Caco-2 (cell line): ENCODE results near the gene NOP53. TPM values are rescaled to one million over a fixed set of nuclear protein-coding genes. Genes with fewer than 3 reads are reported as not detected.
"Not testable (repeated sequence)": the region's sequence is repeated elsewhere in the genome, so short reads cannot be mapped to it uniquely, and the experiment has no call there.

ENCODE experiments used
- BruUV-seq: library from RNA; stranded (reverse); fragments of 400-500 nt; replicated peaks from 2 replicates; lab custom pipeline; 2021; lab: Mats Ljungman, UMichigan
- CTCF ChIA-PET: fragments of 300-600 bp; sonication (Branson Sonifier 250); formaldehyde crosslinking; loops from one replicate; lab custom pipeline; 2022; ENCODE audit warnings: antibody characterized with exemption; lab: Charles Lee
- POLR2A ChIA-PET: fragments of 300-600 bp; sonication (Branson Sonifier 250); formaldehyde crosslinking; loops from one replicate; lab custom pipeline; 2022; ENCODE audit warnings: antibody characterized with exemption; lab: Charles Lee
- DNase-seq, 2 experiments: peaks; one replicate each; pipeline versions ENCODE4 v3.0.0 to v3.0.0-alpha.2; 2020 to 2022
- H3K27me3 ChIP-seq: replicated peaks from 2 replicates; pipeline ENCODE4 v1.6.0; 2011; ENCODE audit warnings: low read length; ENCODE audit not compliant: control insufficient read depth, insufficient read depth
- H3K36me3 ChIP-seq: 2 replicates; pipeline ENCODE4 v1.5.1; 2011; ENCODE audit warnings: low read length; ENCODE audit not compliant: control insufficient read depth, insufficient read depth
- H3K4me1 ChIP-seq: fragments of 250-450 bp; sonication (Bioruptor Pico); 2 replicates; pipeline ENCODE4 v1.5.1; 2020; ENCODE audit warnings: mild to moderate bottlenecking
- H3K4me3 ChIP-seq: 2 replicates; pipeline ENCODE4 v1.5.1; 2011; ENCODE audit warnings: low read depth, mild to moderate bottlenecking, control low read depth, low read length
- H3K9me3 ChIP-seq: fragments of 250-450 bp; sonication (Bioruptor Pico); 2 replicates; pipeline ENCODE4 v1.5.1; 2020; ENCODE audit warnings: mild to moderate bottlenecking, moderate library complexity
- H3K27ac Mint-ChIP-seq: one replicate; pipeline ENCODE4 v1.8.0; 2022; ENCODE audit warnings: mixed read lengths; ENCODE audit not compliant: unreplicated experiment
- H3K27me3 Mint-ChIP-seq: one replicate; pipeline ENCODE4 v1.8.0; 2022; ENCODE audit warnings: mixed read lengths; ENCODE audit not compliant: insufficient read depth, unreplicated experiment
- H3K36me3 Mint-ChIP-seq: one replicate; pipeline ENCODE4 v1.8.0; 2022; ENCODE audit warnings: mild to moderate bottlenecking, mixed read lengths; ENCODE audit not compliant: insufficient read depth, unreplicated experiment
- H3K4me1 Mint-ChIP-seq: one replicate; pipeline ENCODE4 v1.8.0; 2022; ENCODE audit warnings: low read depth, mixed read lengths; ENCODE audit not compliant: unreplicated experiment
- H3K4me3 Mint-ChIP-seq: one replicate; pipeline ENCODE4 v1.8.0; 2022; ENCODE audit warnings: mild to moderate bottlenecking, moderate library complexity, mixed read lengths; ENCODE audit not compliant: unreplicated experiment
- H3K9me3 Mint-ChIP-seq: one replicate; pipeline ENCODE4 v1.8.0; 2022; ENCODE audit warnings: mixed read lengths; ENCODE audit not compliant: unreplicated experiment
- CTCF ChIP-seq, 2 experiments: fragments of 200-600 bp in 1 of 2; IDR thresholded peaks; 1 replicate in 1 of 2; 2 replicates in 1 of 2; pipeline versions ENCODE4 v1.5.1 to v1.8.0; 2011 to 2022; ENCODE audit warnings: antibody characterized with exemption in 1 of 2, control low read depth in 1 of 2, inconsistent platforms in 1 of 2, low read depth in 1 of 2, low read length in 1 of 2, mild to moderate bottlenecking in 1 of 2, moderate library complexity in 1 of 2; ENCODE audit not compliant: insufficient read depth in 1 of 2, severe bottlenecking in 1 of 2, unreplicated experiment in 1 of 2
- intact Hi-C: fragments of 100-400 bp; cut with micrococcal nuclease; formaldehyde crosslinking; loops from one replicate; pipeline ENCODE4 v1.10.0; 2022; ENCODE audit not compliant: unreplicated experiment
- total RNA-seq: library from RNA; stranded (reverse); gene quantifications from 2 replicates; pipeline ENCODE4 v1.2.3, GENCODE V29; 2022

Gene NOP53
- total RNA-seq, 1 experiment from 2014 or later, result 347 TPM

GRCh38 chr19:47716270-47716937 lies 28.9 kb upstream of the NOP53 start:
- 0 out of 2 replicates have a peak, but pooled peaks cover 7% of the 10 kb centered on the region for H3K4me1 ChIP-seq
- no peaks in the 10 kb centered on the region for H3K27me3 ChIP-seq
- Mint-ChIP-seq H3K4me3 (no peak overlapping the region), H3K4me1 (peaks cover 16% of the 10 kb centered on the region), H3K27ac (no peak overlapping the region), H3K9me3 (no peaks in the 10 kb centered on the region), H3K36me3 (peaks cover 13% of the 10 kb centered on the region), H3K27me3 (no peaks in the 10 kb centered on the region)
- ChIA-PET CTCF (interaction anchor here (0.7 kb wide), 1 partner anchor 27 kb away, joined by 6 read pairs; no protein-coding TSS in a partner anchor), POLR2A (no interaction called here)
- no peak for TF ChIP-seq CTCF (IDR thresholded peaks at IDR 0.05; ENCODE audit: insufficient read depth in 1 of 2, low read depth in 1 of 2, low read length in 1 of 2, severe bottlenecking in 1 of 2, unreplicated experiment in 1 of 2)
- intact Hi-C loops, result no loop called here
- H3K36me3 ChIP-seq, result no peaks in the 10 kb centered on the region
- no peaks in the 10 kb centered on the region for H3K9me3 ChIP-seq
- no peak for DNase-seq
- BruUV-seq, result no TSS peak
- H3K4me3 ChIP-seq, result no peak overlapping the region

- BruUV-seq, H3K4me1 ChIP-seq, H3K9me3 ChIP-seq, POLR2A ChIA-PET, H3K4me3 ChIP-seq, H3K27ac Mint-ChIP-seq, intact Hi-C loops, H3K27me3 ChIP-seq, H3K4me3 Mint-ChIP-seq, H3K9me3 Mint-ChIP-seq, DNase-seq, H3K27me3 Mint-ChIP-seq, H3K36me3 ChIP-seq: not testable (repeated sequence)
- Mint-ChIP-seq H3K4me1 (peaks cover 16% of the 10 kb centered on the region), H3K36me3 (peaks cover 13% of the 10 kb centered on the region)
- CTCF ChIA-PET, result interaction anchor here (0.6 to 0.7 kb wide), 4 partner anchors 18 to 290 kb away, joined by 3 to 7 read pairs (median 6); no protein-coding TSS in a partner anchor
Observed at GRCh38 chr19:47718415-47719046, 26.8 kb upstream of the NOP53 start.

GRCh38 chr19:47719047-47719859 lies 26.1 kb upstream of the NOP53 start:
- H3K4me1 ChIP-seq, result peaks cover 8% of the 10 kb centered on the region
- H3K27me3 Mint-ChIP-seq, result no peaks in the 10 kb centered on the region
- no peaks in the 10 kb centered on the region for H3K9me3 Mint-ChIP-seq
- H3K27me3 ChIP-seq, result no peaks in the 10 kb centered on the region
- no peaks in the 10 kb centered on the region for H3K36me3 ChIP-seq
- ChIA-PET POLR2A (interaction anchor here (0.5 kb wide), 1 partner anchor 304 kb away, joined by 4 read pairs; no protein-coding TSS in a partner anchor), CTCF (interaction anchor here (0.6 to 0.7 kb wide), 3 partner anchors 19 to 291 kb away, joined by 3 to 7 read pairs (median 4); no protein-coding TSS in a partner anchor)
- H3K4me3 Mint-ChIP-seq, result no peak overlapping the region
- no peak overlapping the region for H3K4me3 ChIP-seq
- peaks cover 13% of the 10 kb centered on the region for H3K36me3 Mint-ChIP-seq
- no peak for DNase-seq
- H3K27ac Mint-ChIP-seq, result no peak overlapping the region
- H3K9me3 ChIP-seq, result no peaks in the 10 kb centered on the region
- no peak for TF ChIP-seq CTCF (IDR thresholded peaks at IDR 0.05; ENCODE audit: insufficient read depth in 1 of 2, low read depth in 1 of 2, low read length in 1 of 2, severe bottlenecking in 1 of 2, unreplicated experiment in 1 of 2)
- intact Hi-C loops, result no loop called here
- H3K4me1 Mint-ChIP-seq, result peaks cover 9% of the 10 kb centered on the region
- BruUV-seq, result no TSS peak
